Central memory CD8-positive, alpha-beta T cell (primary cell): Measurements from ENCODE around the gene FAM222B.

ENCODE experiments used
- ATAC-seq: fragments of 150-1000 bp; cut with Tn5 transposase; replicated peaks from 2 replicates; pipeline ENCODE4 v1.10.0; 2022; ENCODE audit warnings: mild to moderate bottlenecking, moderate FRiP score, moderate number of reproducible peaks; ENCODE audit not compliant: poor library complexity, severe bottlenecking; ENCODE audit errors: extremely low read depth
- DNase-seq, 2 donors: peaks; one replicate each; pipeline ENCODE4 v3.0.0; 2021; ENCODE audit warnings: low spot score in 2 of 2
- H3K27ac Mint-ChIP-seq: one replicate; pipeline ENCODE4 v1.8.0; 2022; ENCODE audit warnings: low read depth, mild to moderate bottlenecking, moderate library complexity, mixed read lengths
- H3K27me3 Mint-ChIP-seq: one replicate; pipeline ENCODE4 v1.8.0; 2022; ENCODE audit warnings: mixed read lengths
- H3K36me3 Mint-ChIP-seq: one replicate; pipeline ENCODE4 v1.8.0; 2022; ENCODE audit warnings: mild to moderate bottlenecking, moderate library complexity, mixed read lengths; ENCODE audit not compliant: insufficient read depth
- H3K4me1 Mint-ChIP-seq: one replicate; pipeline ENCODE4 v1.8.0; 2022; ENCODE audit warnings: mixed read lengths
- H3K4me3 Mint-ChIP-seq: one replicate; pipeline ENCODE4 v1.8.0; 2022; ENCODE audit warnings: mild to moderate bottlenecking, moderate library complexity, mixed read lengths
- H3K9me3 Mint-ChIP-seq: one replicate; pipeline ENCODE4 v1.8.0; 2022; ENCODE audit warnings: mixed read lengths

FAM222B gene

DNA sequence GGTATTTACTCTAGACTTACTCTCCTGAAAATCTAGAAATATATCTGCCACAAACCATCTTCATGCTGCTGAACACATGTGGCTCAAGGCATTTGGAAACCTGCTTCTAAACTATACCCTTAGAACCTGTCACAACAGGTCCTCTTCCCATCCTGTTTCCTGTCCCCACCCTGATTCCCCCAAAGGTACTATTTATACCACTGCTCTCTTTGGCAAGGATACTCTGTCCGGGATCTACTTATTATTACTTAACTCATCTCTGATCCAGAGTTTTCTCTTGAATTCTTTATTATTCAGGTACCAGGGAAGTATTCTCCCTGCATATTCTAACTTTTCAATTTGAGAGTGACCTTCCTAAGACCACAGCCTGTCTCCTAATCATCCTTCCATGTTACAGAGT lies 65.4 kb downstream of the FAM222B start:
- no peak overlapping the region for H3K27ac Mint-ChIP-seq
- no peak for ATAC-seq

DNA sequence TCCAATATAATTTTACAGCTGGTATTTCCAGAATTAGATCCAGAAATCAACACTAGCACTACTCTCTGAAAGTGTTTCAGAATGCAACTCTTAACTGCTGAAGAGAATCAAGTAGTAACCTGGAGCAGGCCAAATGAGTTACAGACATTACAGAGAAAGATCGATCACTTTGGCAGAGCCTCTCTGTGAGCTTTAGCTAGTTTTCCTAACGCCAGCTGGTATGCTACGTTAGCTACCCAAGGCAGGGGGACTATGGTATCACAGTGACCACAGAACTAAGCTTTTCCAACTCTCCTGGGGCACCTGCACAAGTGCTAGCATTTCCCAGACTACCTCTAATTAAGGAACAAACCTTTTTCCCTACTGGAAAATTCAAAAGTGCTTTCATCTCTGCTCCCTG lies 68.4 kb downstream of the FAM222B start:
- H3K27ac Mint-ChIP-seq = no peak overlapping the region
- no peak overlapping the region for H3K4me3 Mint-ChIP-seq

More for the DNA sequence above, 65.4 kb downstream of the FAM222B start:
- H3K4me3 Mint-ChIP-seq = no peak overlapping the region
- H3K27me3 Mint-ChIP-seq = no peaks in the 10 kb centered on the region
- no peaks in the 10 kb centered on the region for H3K9me3 Mint-ChIP-seq
- peaks cover 8% of the 10 kb centered on the region for H3K36me3 Mint-ChIP-seq
- peaks cover 38% of the 10 kb centered on the region for H3K4me1 Mint-ChIP-seq
- no peak for DNase-seq

GRCh38 chr17:28773736-28774135 lies 68.9 kb downstream of the FAM222B start:
- H3K9me3 Mint-ChIP-seq = no peaks in the 10 kb centered on the region
- H3K36me3 Mint-ChIP-seq = peaks cover 8% of the 10 kb centered on the region
- ATAC-seq = no peak
- H3K4me3 Mint-ChIP-seq = no peak overlapping the region
- no peak for DNase-seq
- H3K27me3 Mint-ChIP-seq = no peaks in the 10 kb centered on the region
- peaks cover 26% of the 10 kb centered on the region for H3K4me1 Mint-ChIP-seq
- no peak overlapping the region for H3K27ac Mint-ChIP-seq

More for the DNA sequence above, 68.4 kb downstream of the FAM222B start:
- peaks cover 8% of the 10 kb centered on the region for H3K36me3 Mint-ChIP-seq
- DNase-seq = no peak
- ATAC-seq = no peak
- no peaks in the 10 kb centered on the region for H3K9me3 Mint-ChIP-seq
- no peaks in the 10 kb centered on the region for H3K27me3 Mint-ChIP-seq
- H3K4me1 Mint-ChIP-seq = peaks cover 30% of the 10 kb centered on the region

DNA sequence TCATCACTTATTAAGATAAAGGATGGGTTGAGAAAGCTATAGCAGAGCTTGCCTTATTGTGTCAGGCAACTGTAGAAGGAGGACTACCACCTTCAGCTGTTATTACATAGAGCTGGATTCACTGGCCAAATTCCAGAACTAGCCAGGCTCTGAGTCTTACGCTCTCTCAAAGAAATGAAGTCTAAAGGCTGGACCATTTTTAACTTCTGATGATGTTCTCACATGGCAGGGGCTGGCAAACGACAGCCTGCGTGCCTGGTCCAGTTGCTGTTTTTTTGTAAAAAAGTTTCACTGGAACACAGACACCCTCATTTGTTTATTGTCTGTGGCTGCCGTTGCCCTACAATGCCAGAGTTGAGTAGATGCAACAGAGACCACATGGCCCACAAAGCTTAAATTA lies 77.6 kb downstream of the FAM222B start:
- ATAC-seq (no peak), DNase-seq (no peak)
- H3K9me3 Mint-ChIP-seq = no peaks in the 10 kb centered on the region
- no peaks in the 10 kb centered on the region for H3K27me3 Mint-ChIP-seq
- H3K4me1 Mint-ChIP-seq = peaks cover 8% of the 10 kb centered on the region
- no peak overlapping the region for H3K27ac Mint-ChIP-seq
- H3K36me3 Mint-ChIP-seq = peaks cover 13% of the 10 kb centered on the region
- no peak overlapping the region for H3K4me3 Mint-ChIP-seq

DNA sequence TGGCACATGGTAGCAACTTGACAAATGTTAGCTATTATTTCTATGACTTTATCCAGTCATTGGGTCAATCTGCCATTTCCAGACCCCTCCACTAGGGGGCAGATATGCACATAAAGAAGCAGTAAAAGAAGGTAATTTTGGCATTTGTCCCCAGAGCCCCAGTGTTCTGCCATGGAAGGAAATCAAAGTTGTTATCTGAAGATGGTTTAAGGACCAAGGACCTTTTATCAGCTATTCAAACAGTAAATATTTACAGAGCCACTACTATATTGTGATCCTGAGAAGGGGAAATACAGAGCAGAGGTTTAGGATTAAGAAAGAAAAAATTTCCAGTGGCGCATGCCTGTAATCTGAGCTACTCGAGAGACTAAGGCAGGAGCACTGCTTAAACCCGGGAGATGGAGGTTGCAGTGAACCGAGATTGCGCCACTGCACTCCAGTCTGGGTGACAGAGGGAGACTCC lies 78.8 kb downstream of the FAM222B start:
- no peaks in the 10 kb centered on the region for H3K27me3 Mint-ChIP-seq
- H3K4me1 Mint-ChIP-seq = peaks cover 5% of the 10 kb centered on the region
- H3K4me3 Mint-ChIP-seq = no peak overlapping the region
- H3K27ac Mint-ChIP-seq = peak overlapping the region; percentile 52
- peaks cover 11% of the 10 kb centered on the region for H3K36me3 Mint-ChIP-seq
- ATAC-seq (peak; percentile 52), DNase-seq (peak; percentile 62 to 69)
- no peaks in the 10 kb centered on the region for H3K9me3 Mint-ChIP-seq

GRCh38 chr17:28763137-28763799 lies 79.3 kb downstream of the FAM222B start:
- Mint-ChIP-seq H3K27me3 (no peaks in the 10 kb centered on the region), H3K27ac (peak overlapping the region; percentile 52)
- ATAC-seq = no peak

DNA sequence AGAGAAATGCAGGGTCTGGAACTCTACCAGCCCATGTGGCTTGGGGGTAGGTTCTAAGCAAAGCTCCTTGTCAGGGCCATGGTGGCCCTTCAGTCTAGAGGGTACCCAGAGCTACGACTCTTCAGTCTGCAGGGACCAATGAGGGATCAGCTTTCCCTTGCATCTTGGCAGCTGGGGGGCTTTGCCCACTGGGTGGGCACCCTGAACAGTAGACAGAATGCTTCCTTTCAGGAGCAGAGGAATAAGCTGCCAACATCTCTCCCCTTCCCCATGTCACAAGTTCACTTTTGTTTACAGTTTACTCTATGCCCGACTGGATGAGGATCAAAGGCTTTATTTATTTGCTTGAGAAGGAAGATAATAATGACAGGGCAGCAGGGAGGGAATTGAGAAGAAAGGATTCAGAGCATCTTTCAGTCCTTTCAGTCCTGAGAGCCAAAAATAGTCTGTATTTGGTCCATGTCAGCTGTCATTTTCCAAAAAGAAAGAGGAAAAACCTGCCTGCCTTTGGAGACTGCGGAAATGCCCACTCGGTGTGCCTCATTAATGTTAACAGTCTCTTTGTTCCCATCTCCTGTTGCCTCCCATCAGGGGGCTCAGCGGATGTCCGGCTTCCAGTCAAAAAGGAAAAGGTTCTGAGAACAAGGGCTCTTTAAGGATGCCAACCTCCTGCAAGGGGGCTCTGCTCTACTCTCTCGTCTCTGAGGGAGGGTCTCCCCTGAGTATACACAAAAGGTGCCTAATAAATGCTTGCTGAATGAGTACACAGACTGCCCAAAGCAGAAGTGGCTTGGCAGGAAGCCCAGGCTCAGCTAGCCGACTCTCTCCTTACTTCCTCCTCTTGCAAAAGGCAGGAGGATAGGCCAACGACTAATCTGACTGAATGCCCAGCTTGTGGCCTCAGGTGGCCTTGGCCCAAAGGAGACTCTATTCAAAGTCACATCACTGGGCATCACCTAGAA lies 81.7 kb downstream of the FAM222B start:
- Mint-ChIP-seq H3K27ac (no peak overlapping the region), H3K27me3 (no peaks in the 10 kb centered on the region), H3K9me3 (no peaks in the 10 kb centered on the region), H3K4me1 (peaks cover 5% of the 10 kb centered on the region), H3K4me3 (no peak overlapping the region), H3K36me3 (peaks cover 21% of the 10 kb centered on the region)
- DNase-seq (no peak), ATAC-seq (no peak)

More at GRCh38 chr17:28763137-28763799, 79.3 kb downstream of the FAM222B start:
- H3K4me1 Mint-ChIP-seq = peaks cover 5% of the 10 kb centered on the region
- no peak overlapping the region for H3K4me3 Mint-ChIP-seq
- no peak for DNase-seq
- H3K9me3 Mint-ChIP-seq = no peaks in the 10 kb centered on the region
- H3K36me3 Mint-ChIP-seq = peaks cover 15% of the 10 kb centered on the region

DNA sequence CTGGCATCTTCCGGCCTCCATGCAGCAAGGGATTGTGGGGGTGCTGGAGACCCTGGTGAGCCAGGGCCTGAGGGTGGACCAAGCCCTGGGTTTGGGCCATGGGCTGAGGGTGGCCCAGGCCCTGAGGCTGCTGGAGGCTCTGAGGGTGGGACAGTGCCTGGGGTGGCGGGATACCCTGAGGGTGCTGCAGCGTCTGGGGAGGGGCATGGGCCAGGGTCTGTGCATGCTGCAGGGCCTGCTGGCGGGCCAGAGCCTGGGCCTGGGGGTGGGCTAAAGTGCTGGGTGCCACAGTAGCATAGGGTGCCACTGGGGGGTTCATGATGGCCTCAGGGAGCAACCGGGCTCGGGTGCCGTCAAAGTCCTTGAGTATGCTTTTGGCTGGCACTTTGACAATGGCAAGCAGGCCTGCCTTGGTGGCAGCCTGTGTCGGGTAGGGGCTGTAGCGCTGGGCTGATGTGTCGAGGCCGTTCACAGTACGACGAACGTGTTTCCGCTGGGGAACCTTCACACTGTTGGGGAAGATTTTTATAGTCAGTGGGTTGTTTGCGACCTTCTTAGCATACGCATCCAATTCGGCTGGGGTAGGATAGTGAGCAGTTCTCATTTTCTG lies 83.2 kb downstream of the FAM222B start:
- no peaks in the 10 kb centered on the region for H3K9me3 Mint-ChIP-seq
- H3K4me3 Mint-ChIP-seq = no peak overlapping the region
- H3K4me1 Mint-ChIP-seq = peaks cover 5% of the 10 kb centered on the region
- no peaks in the 10 kb centered on the region for H3K27me3 Mint-ChIP-seq
- ATAC-seq = no peak
- H3K27ac Mint-ChIP-seq = no peak overlapping the region
- peaks cover 21% of the 10 kb centered on the region for H3K36me3 Mint-ChIP-seq
- DNase-seq = no peak

DNA sequence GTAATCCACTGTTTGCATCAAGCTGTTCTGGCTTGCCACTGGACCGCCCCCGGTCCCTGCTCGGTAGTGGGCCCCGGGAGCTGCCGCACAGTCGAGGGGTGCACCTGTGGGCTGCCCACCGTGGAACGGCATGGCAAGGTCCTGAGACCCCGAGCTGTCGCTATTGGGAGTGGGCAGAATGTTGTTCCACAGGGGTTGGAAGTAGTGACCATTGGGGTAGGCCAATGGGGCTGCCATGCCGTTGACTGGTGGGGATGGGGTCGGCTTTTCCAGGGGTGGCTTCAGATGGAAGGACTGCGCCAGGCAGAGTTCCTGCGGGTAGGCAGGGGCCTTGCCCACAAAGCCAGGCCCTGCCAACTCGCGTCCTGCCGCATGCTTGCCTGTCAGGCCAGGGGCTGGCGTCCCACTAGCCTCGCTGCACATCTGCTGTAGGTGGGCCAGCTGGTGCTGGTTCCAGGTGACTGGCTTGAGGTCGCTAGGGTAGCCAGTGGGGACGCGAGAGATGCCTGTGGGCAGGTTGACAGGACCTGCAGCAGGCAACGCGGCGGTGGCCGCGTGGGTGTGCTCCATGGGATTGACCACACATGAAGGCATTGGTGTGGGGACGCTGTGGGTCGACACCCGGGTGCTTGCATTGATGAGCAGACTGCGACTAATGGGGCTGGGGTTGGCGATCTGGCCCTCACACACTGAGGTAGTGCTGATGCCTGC lies 84.0 kb downstream of the FAM222B start:
- DNase-seq = no peak
- ATAC-seq = no peak
- Mint-ChIP-seq H3K27ac (no peak overlapping the region), H3K4me3 (no peak overlapping the region), H3K27me3 (no peaks in the 10 kb centered on the region), H3K9me3 (no peaks in the 10 kb centered on the region), H3K36me3 (peaks cover 17% of the 10 kb centered on the region), H3K4me1 (peaks cover under 1% of the 10 kb centered on the region)

DNA sequence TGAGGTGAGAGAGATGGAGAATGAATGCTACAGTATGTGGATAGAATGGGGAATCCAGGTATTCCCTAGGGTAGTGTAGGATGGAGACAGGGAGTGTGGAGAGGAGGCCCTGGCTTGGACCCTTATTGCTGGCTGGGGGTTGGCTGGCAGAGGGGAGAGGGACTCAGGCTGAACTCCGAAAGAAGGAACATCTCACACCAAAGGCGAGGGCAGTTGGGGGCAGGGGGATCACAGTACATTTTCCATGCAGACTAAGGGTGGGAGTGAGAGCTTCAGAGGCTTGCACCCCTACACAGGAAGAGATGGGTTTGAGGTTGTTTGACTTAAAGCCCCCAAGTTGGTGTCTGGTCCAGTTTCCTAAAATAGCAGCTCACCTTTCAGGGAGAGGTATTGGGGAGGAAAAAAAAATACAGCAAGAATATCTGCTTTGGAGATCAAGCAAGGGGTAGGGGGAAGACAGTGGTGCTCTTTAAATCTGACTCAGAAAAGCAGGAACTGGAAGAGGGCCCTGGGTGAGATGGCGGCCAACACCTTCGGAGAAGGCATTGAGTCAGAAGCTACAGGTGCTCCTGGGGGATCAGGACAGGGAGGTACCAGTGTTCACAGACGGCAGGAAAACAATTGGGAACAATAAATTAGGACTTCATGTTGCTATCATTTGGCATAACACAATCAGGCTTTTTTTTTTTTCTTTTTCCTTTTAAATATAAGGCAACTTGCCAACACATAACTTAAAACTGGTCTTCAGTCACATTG lies 86.4 kb downstream of the FAM222B start:
- DNase-seq (no peak), ATAC-seq (no peak)
- no peak overlapping the region for H3K27ac Mint-ChIP-seq
- no peaks in the 10 kb centered on the region for H3K27me3 Mint-ChIP-seq
- peaks cover 17% of the 10 kb centered on the region for H3K36me3 Mint-ChIP-seq
- no peaks in the 10 kb centered on the region for H3K9me3 Mint-ChIP-seq
- no peaks in the 10 kb centered on the region for H3K4me1 Mint-ChIP-seq
- H3K4me3 Mint-ChIP-seq = no peak overlapping the region

- H3K27ac Mint-ChIP-seq = no peak overlapping the region
- ATAC-seq = no peak
Observed at GRCh38 chr17:28755486-28755885, 87.1 kb downstream of the FAM222B start.

More at GRCh38 chr17:28755486-28755885, 87.1 kb downstream of the FAM222B start:
- Mint-ChIP-seq H3K36me3 (peaks cover 17% of the 10 kb centered on the region), H3K4me1 (no peaks in the 10 kb centered on the region), H3K4me3 (no peak overlapping the region), H3K27me3 (no peaks in the 10 kb centered on the region), H3K9me3 (no peaks in the 10 kb centered on the region)
- DNase-seq = no peak
